Retina (tissue), 1 donor: Measurements from ENCODE around the gene RNU1-1.
"Not testable (repeated sequence)": the region's sequence is repeated elsewhere in the genome, so short reads cannot be mapped to it uniquely, and the experiment has no call there.

Source experiments
- DNase-seq: peaks from one replicate; pipeline ENCODE4 v3.0.0-alpha.2; 2016

RNU1-1 gene

DNA sequence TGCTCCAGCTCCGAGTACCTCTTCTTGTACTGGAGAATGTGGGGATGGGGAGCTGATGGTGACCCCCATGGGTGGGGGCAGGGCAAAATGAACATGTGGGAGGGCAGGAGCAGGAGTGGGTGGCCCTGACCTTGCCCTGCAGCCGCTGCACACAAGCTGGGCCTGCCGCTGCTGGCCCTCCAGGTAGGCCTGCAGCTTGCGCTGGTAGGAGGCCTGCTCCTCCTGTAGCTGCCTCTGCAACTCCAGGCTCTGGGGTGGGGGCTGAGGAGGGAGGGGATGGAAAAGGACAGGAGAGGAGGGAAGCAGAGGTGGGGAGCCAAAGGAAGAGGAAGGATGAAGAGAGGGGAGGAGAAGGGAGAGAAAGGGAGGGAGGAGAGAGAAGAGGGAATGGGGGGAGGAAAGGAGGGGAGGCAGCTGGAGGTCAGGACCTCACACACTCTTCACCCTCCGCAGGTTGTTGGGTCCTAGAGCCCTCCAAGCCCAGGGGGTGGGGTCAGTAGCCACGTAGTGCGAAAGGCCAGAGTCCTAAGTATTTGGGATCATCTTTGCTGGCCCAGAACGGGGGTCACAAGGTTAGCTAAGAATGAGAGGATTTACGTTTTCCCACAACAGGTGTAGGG is 22.9 kb downstream of the RNU1-1 start:
- no peak for DNase-seq

DNA sequence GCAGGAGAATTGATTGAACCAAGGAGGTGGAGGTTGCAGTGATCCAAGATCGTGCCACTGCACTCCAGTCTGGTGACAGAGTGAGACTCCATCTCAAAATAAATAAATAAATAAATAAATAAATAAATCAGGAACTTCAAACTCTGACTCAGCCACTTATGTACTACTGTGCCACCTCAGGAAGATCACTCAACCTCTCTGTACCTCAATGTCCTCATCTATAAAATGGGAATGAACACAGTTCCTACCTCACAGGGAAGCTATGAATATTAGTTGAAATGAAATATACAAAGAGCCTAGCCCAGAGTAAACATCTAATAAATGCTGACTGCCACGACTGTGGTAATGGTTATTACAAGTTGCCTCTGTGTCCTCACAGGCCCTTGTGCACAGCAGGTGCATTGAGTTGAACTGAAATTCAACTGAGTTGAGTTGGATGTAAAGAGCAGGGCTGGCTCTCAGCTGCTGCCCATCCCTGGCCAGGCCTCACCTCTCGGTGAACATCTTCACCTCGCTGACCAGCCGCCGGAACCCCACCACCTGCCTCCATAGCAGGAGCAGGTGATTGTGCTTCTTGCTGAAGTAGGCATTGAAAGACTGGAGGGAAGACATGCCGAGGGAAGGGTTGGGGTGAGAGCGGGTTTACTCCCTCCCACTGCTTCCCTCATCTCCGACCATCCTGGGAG is 24.7 kb downstream of the RNU1-1 start:
- DNase-seq = not testable (repeated sequence)

- DNase-seq = not testable (repeated sequence)
These were observed 27.1 kb downstream of the RNU1-1 start for GRCh38 chr1:16487011-16487410.

DNA sequence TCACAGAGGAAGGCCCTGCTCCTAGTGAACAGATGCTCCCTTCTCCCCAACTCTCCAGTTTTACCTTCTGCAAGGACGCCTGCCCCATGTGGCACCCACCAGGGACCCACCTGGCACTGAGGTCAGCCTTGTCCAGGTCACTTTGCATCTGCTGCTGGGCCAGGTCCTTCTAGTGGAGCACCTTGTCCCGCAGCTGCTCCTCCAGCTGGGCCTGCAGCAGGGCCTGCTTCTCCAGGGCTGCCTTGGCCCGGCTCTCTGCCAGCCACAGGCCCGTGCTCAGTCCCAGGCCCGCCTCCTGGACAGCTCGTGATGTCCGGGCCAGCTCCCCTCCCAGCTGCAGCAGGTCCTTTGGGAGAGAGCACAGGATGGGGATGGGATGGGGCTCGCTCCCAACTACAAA is 27.8 kb downstream of the RNU1-1 start:
- DNase-seq = not testable (repeated sequence)

DNA sequence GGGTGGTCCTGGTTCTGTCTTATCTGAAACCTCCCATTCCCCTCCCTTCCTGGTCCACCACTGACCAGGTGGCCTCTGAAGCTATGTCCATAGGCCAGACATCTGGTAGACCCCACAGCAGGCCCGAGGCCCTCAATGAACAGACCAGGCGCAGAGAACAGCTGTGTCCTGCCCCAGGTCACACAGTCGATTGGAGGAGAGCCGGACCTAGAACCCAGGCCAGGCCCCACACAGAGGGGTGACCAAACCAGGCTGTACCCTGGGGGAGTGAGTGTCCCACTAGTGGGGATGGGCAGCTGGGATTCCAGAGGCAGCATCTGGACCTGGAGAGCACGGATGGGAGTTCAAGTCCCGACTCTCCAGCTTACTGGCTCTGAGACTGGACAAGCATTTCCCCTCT is 29.2 kb downstream of the RNU1-1 start:
- no peak for DNase-seq

GRCh38 chr1:16484501-16484835 is 29.6 kb downstream of the RNU1-1 start:
- no peak for DNase-seq

DNA sequence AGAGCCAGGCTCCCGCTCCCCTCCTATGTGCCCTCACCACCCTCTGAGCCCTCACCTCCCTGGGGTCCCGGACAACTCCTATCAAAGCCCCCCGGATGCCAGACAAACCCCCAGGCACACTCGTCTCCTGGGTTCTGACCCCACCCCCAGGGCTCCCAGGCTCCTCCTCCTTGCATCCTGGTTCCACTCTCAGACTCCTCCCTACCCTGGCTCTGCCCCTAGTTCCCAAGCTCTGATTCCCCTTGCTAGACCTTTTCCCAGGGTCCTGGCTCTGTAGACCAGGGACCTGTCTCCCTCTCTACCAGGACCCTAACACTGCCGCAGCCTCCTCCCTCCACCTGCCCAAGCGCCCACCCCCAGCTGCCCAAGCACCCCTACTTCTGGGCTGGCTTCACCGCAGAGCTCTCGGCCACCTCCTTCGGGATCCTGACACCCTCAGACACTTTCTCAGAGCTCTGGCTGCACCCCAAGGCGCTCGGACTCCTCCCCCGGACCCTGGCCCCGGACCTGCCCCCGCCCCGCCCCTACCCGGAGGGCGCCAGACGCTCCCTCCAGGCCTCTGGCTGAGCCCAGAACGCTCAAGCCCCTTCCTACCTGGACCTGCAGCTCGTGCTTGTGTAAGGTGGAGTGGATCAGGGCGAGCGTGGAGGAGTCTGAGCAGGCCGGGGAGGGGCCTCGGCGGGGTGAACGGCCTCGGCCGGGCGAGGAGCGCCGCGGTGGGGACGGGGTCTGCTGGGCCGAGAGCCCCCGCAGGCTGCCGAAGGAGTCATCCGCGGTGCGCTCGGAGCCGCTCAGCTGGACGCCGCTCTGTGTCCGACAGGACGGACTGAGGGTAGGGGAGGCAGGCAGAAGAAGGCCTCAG is 30.2 kb downstream of the RNU1-1 start:
- DNase-seq = not testable (repeated sequence)

GRCh38 chr1:16483146-16483545 is 30.9 kb downstream of the RNU1-1 start:
- not testable (repeated sequence) for DNase-seq

- no peak for DNase-seq
These were observed 36.0 kb downstream of the RNU1-1 start for GRCh38 chr1:16478091-16478490.

DNA sequence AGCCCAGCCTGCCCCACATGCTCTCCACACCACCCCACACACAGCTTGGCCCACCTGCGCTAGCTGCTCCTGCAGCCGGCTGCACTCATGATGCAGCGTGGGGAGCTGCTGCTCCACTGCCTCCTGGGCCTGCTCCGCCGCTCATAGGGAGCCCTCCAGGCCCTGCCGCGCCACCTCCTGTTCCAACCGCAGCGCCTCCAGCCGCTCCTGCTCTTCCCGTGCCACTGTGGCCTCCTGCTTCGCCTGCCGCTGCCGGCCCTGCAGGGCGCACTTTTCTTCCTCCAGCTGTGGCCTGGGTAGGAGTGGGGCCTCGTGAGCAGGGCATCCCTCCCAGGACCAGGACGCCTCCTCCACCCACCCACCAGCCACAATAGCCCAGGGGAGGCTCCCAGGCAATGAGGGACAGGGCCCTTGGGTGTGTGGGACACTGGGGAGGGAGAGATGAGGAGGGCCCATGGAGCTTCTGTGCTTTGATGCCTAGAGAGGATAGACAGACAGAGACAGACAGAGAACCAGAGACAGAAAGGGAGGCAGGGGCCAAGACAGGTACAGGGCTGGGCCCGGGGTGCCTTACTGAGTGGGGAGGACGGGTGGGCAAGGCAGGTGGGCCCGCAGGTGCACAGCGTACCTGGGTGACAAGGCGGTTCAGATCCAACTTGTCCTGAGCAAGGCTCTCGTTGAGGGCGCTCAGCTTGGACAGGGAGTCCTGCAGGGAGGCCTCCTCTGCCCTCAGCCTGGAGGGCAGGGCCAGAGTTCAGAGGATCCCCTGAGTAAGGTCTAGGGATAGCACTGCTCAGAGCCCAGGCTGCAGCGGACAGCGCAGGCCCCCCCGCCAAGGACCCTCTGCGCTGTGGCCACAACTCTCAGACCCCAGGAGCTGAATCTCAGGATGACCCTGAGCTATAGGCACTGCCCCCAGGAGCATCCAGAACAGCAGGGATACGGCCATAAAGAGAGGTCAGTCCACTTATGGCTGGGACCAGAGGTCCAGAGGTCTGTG is 38.0 kb downstream of the RNU1-1 start:
- DNase-seq = not testable (repeated sequence)

GRCh38 chr1:16474891-16475290 is 39.2 kb downstream of the RNU1-1 start:
- not testable (repeated sequence) for DNase-seq

DNA sequence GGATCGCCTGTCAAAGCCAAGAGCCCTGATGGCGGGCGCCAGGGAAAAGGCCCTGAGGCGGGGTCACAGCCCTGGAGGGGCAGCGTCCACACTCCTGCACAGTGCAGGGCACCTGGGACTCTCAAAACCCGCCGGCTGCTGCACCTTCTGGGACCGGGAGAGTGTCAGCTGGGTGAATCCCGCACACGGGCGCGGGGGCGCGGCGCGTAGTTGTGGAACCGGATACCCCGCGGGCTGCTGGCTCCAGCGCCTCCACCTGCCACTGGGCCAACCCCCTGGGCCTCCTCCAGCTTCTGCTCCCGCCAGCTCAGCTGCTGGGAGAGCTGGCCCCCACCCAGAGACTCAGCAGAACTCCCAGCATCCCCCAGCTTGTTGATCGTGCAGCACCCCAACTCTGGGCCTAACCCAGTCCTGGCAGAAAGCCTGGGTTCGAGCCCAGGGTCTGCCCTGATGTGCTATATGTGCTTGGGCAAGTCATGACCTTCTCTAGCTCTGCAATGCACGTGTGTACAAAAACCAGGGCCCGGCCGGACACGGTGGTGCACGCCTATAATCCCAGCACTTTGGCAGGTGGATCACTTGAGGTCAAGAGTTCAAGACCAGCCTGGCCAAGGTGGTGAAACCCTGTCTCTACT is 39.8 kb downstream of the RNU1-1 start:
- no peak for DNase-seq

- no peak for DNase-seq
These were observed 45.5 kb downstream of the RNU1-1 start for GRCh38 chr1:16468558-16468957.

- DNase-seq = no peak
These were observed 49.0 kb downstream of the RNU1-1 start for GRCh38 chr1:16464917-16465625.
